Natural killer cell treated with Interleukin-12 subunit alpha and Interleukin-12 subunit beta and Interleukin-15 and Interleukin-18, amount 100 ng/mL, for 72 hours (primary cell): ENCODE results near the gene ZFAND2A. TPM values are rescaled to one million over a fixed set of nuclear protein-coding genes. Genes with fewer than 3 reads are reported as not detected.
"Not testable (repeated sequence)": the region's sequence is repeated elsewhere in the genome, so short reads cannot be mapped to it uniquely, and the experiment has no call there.

Experiments
- ATAC-seq, 2 donors: fragments of 150-1000 bp; cut with Tn5 transposase in 1 of 2; sonication (Bioruptor Pico), chemical (Tn5 transposase) in 1 of 2; 2 replicates each; pipeline ENCODE4 v1.10.0; 2021
- DNase-seq: peaks from one replicate; pipeline ENCODE4 v3.0.0; 2022; ENCODE audit warnings: low spot score
- H3K27ac Mint-ChIP-seq, 2 donors: 1 replicate in 1 of 2; 2 replicates in 1 of 2; pipeline ENCODE4 v1.8.0; 2022; ENCODE audit warnings: mixed read lengths in 2 of 2, mild to moderate bottlenecking in 1 of 2, moderate library complexity in 1 of 2
- H3K27me3 Mint-ChIP-seq, 2 donors: 1 replicate in 1 of 2; 2 replicates in 1 of 2; pipeline ENCODE4 v1.8.0; 2022; ENCODE audit warnings: mixed read lengths in 2 of 2
- H3K36me3 Mint-ChIP-seq: one replicate; pipeline ENCODE4 v1.8.0; 2022; ENCODE audit warnings: mixed read lengths
- H3K4me1 Mint-ChIP-seq, 2 donors: 1 replicate in 1 of 2; 2 replicates in 1 of 2; pipeline ENCODE4 v1.8.0; 2022; ENCODE audit warnings: low read depth in 2 of 2, mixed read lengths in 2 of 2, mild to moderate bottlenecking in 1 of 2
- H3K4me3 Mint-ChIP-seq: one replicate; pipeline ENCODE4 v1.8.0; 2022; ENCODE audit warnings: mixed read lengths
- H3K9me3 Mint-ChIP-seq: 2 replicates; pipeline ENCODE4 v1.8.0; 2022; ENCODE audit warnings: mixed read lengths
- total RNA-seq, 2 donors: library from RNA; stranded (reverse); gene quantifications; one replicate each; pipeline ENCODE4 v1.2.3, GENCODE V29; 2022

The ZFAND2A gene
- total RNA-seq, 2 donors from 2014 or later, result 34.7 to 41.2 TPM

GRCh38 chr7:1152492-1152891 is 7.5 kb downstream of the ZFAND2A start:
- ATAC-seq, result no peak
- Mint-ChIP-seq H3K4me3 (no peak overlapping the region), H3K9me3 (no peaks in the 10 kb centered on the region), H3K27me3 (no peaks in the 10 kb centered on the region), H3K36me3 (peaks cover 23% of the 10 kb centered on the region), H3K27ac (no peak overlapping the region), H3K4me1 (no peaks in the 10 kb centered on the region)
- DNase-seq, result no peak

- H3K36me3 Mint-ChIP-seq, result peaks cover 23% of the 10 kb centered on the region
- no peak overlapping the region for H3K27ac Mint-ChIP-seq
- H3K27me3 Mint-ChIP-seq, result no peaks in the 10 kb centered on the region
- no peaks in the 10 kb centered on the region for H3K4me1 Mint-ChIP-seq
- DNase-seq (no peak), ATAC-seq (peak in 1 of 2 donors; percentile 30)
- H3K9me3 Mint-ChIP-seq, result no peaks in the 10 kb centered on the region
- H3K4me3 Mint-ChIP-seq, result no peak overlapping the region
These were observed 8.2 kb downstream of the ZFAND2A start for GRCh38 chr7:1151653-1152425.

- H3K4me3 Mint-ChIP-seq, result no peak overlapping the region
These were observed 8.8 kb downstream of the ZFAND2A start for GRCh38 chr7:1151156-1151555.

GRCh38 chr7:1150400-1151002 is 9.5 kb downstream of the ZFAND2A start:
- ATAC-seq, result no peak
- H3K27me3 Mint-ChIP-seq, result no peaks in the 10 kb centered on the region
- H3K27ac Mint-ChIP-seq, result no peak overlapping the region
- no peaks in the 10 kb centered on the region for H3K4me1 Mint-ChIP-seq
- no peaks in the 10 kb centered on the region for H3K9me3 Mint-ChIP-seq
- no peak for DNase-seq
- H3K36me3 Mint-ChIP-seq, result peaks cover 23% of the 10 kb centered on the region
- no peak overlapping the region for H3K4me3 Mint-ChIP-seq

More at GRCh38 chr7:1151156-1151555, 8.8 kb downstream of the ZFAND2A start:
- H3K27me3 Mint-ChIP-seq, result no peaks in the 10 kb centered on the region
- no peaks in the 10 kb centered on the region for H3K4me1 Mint-ChIP-seq
- DNase-seq (no peak), ATAC-seq (no peak)
- peaks cover 23% of the 10 kb centered on the region for H3K36me3 Mint-ChIP-seq
- no peak overlapping the region for H3K27ac Mint-ChIP-seq
- H3K9me3 Mint-ChIP-seq, result no peaks in the 10 kb centered on the region

- H3K27me3 Mint-ChIP-seq, result no peaks in the 10 kb centered on the region
- ATAC-seq, result no peak
- DNase-seq, result no peak
- H3K4me1 Mint-ChIP-seq, result no peaks in the 10 kb centered on the region
- H3K36me3 Mint-ChIP-seq, result peaks cover 14% of the 10 kb centered on the region
- H3K4me3 Mint-ChIP-seq, result no peak overlapping the region
- H3K27ac Mint-ChIP-seq, result no peak overlapping the region
- H3K9me3 Mint-ChIP-seq, result no peaks in the 10 kb centered on the region
These were observed 10.6 kb downstream of the ZFAND2A start for GRCh38 chr7:1149351-1149794.

- H3K4me1 Mint-ChIP-seq, result not testable (repeated sequence)
These were observed 12.1 kb downstream of the ZFAND2A start for GRCh38 chr7:1147873-1148272.

GRCh38 chr7:1144269-1144771 is 15.7 kb downstream of the ZFAND2A start:
- Mint-ChIP-seq H3K36me3 (no peaks in the 10 kb centered on the region), H3K9me3 (no peaks in the 10 kb centered on the region), H3K27ac (no peak overlapping the region), H3K4me1 (no peaks in the 10 kb centered on the region), H3K27me3 (no peaks in the 10 kb centered on the region), H3K4me3 (no peak overlapping the region)
- DNase-seq (no peak), ATAC-seq (no peak)

More at GRCh38 chr7:1147873-1148272, 12.1 kb downstream of the ZFAND2A start:
- H3K27me3 Mint-ChIP-seq, H3K9me3 Mint-ChIP-seq, H3K4me3 Mint-ChIP-seq, ATAC-seq, H3K27ac Mint-ChIP-seq, DNase-seq, H3K36me3 Mint-ChIP-seq: not testable (repeated sequence)

GRCh38 chr7:1143031-1143430 is 17.0 kb downstream of the ZFAND2A start:
- not testable (repeated sequence) for H3K27ac Mint-ChIP-seq, H3K4me3 Mint-ChIP-seq, H3K36me3 Mint-ChIP-seq, ATAC-seq, DNase-seq, H3K27me3 Mint-ChIP-seq, H3K4me1 Mint-ChIP-seq, H3K9me3 Mint-ChIP-seq

- no peaks in the 10 kb centered on the region for H3K9me3 Mint-ChIP-seq
- ATAC-seq (no peak), DNase-seq (no peak)
- no peaks in the 10 kb centered on the region for H3K36me3 Mint-ChIP-seq
- H3K27me3 Mint-ChIP-seq, result no peaks in the 10 kb centered on the region
- H3K27ac Mint-ChIP-seq, result no peak overlapping the region
- no peak overlapping the region for H3K4me3 Mint-ChIP-seq
- peaks cover 4 to 7% of the 10 kb centered on the region in 2 donors for H3K4me1 Mint-ChIP-seq
These were observed 17.9 kb downstream of the ZFAND2A start for GRCh38 chr7:1142051-1142635.

GRCh38 chr7:1141651-1142050 is 18.3 kb downstream of the ZFAND2A start:
- no peak for DNase-seq
- no peak overlapping the region for H3K27ac Mint-ChIP-seq
- no peaks in the 10 kb centered on the region for H3K27me3 Mint-ChIP-seq
- peaks cover 8 to 11% of the 10 kb centered on the region in 2 donors for H3K4me1 Mint-ChIP-seq
- H3K4me3 Mint-ChIP-seq, result no peak overlapping the region
- no peaks in the 10 kb centered on the region for H3K9me3 Mint-ChIP-seq
- ATAC-seq, result no peak
- H3K36me3 Mint-ChIP-seq, result no peaks in the 10 kb centered on the region

- no peak overlapping the region for H3K4me3 Mint-ChIP-seq
- H3K4me1 Mint-ChIP-seq, result peaks cover 11 to 13% of the 10 kb centered on the region in 2 donors
- H3K27me3 Mint-ChIP-seq, result no peaks in the 10 kb centered on the region
- DNase-seq (no peak), ATAC-seq (no peak)
- no peak overlapping the region for H3K27ac Mint-ChIP-seq
- no peaks in the 10 kb centered on the region for H3K36me3 Mint-ChIP-seq
- H3K9me3 Mint-ChIP-seq, result no peaks in the 10 kb centered on the region
These were observed 19.4 kb downstream of the ZFAND2A start for GRCh38 chr7:1140476-1141104.

GRCh38 chr7:1137517-1138167 is 22.4 kb downstream of the ZFAND2A start:
- no peak for DNase-seq
- Mint-ChIP-seq H3K4me1 (peaks cover 11 to 13% of the 10 kb centered on the region in 2 donors), H3K4me3 (peak overlapping the region; percentile 83), H3K36me3 (no peaks in the 10 kb centered on the region), H3K9me3 (no peaks in the 10 kb centered on the region), H3K27me3 (no peaks in the 10 kb centered on the region), H3K27ac (peak overlapping the region; percentile 28 to 82)
- ATAC-seq, result peak; percentile 88 to 91

- Mint-ChIP-seq H3K36me3 (no peaks in the 10 kb centered on the region), H3K27ac (peak overlapping the region; percentile 14 to 48), H3K4me1 (peaks cover 11 to 13% of the 10 kb centered on the region in 2 donors), H3K27me3 (no peaks in the 10 kb centered on the region), H3K4me3 (peak overlapping the region; percentile 79), H3K9me3 (no peaks in the 10 kb centered on the region)
- DNase-seq (no peak), ATAC-seq (no peak)
These were observed 23.0 kb downstream of the ZFAND2A start for GRCh38 chr7:1136841-1137516.
